Measurements from ENCODE around the gene RUFY1.
A peak's percentile ranks its signal among the peaks of the same experiment; 100 is the strongest.
"Not testable (repeated sequence)": the region's sequence is repeated elsewhere in the genome, so short reads cannot be mapped to it uniquely, and the experiment has no call there.

RUFY1 gene
- long read RNA-seq, transcript RUFY1-201 (18 exons, 2,646 nt): major isoform, 50 of 74 reads
- long read RNA-seq, partial matches to known transcripts: 8 of 74 reads
- long read RNA-seq, other reads (novel, unspliced or antisense): 15 of 74 reads

GRCh38 chr5:179550511-179551342, at the start of gene RUFY1:
Gene RUFY1, plus strand, starts transcription at chr5:179550554. Its CDS starts 16 bp downstream, at chr5:179550570.
- peak; percentile 67 for TF ChIP-seq POLR2AphosphoS5 (IDR thresholded peaks at IDR 0.05; ENCODE audit: low read depth)
- TF ChIP-seq GABPA (IDR thresholded peaks at IDR 0.05; ENCODE audit: low read depth): no peak
- TF ChIP-seq REST (IDR thresholded peaks at IDR 0.05; ENCODE audit: insufficient replicate concordance, low read depth): peak; percentile 56
- peak; percentile 50; the same call in 1 of the 2 replicates for TF ChIP-seq SPI1 (IDR thresholded peaks at IDR 0.05; ENCODE audit: borderline replicate concordance, low read depth)
- DNase-seq (ENCODE audit: low read depth in 1 of 2, low spot score in 1 of 2): peak; percentile 65 to 80
- no peaks in the 10 kb centered on the region for H3K27me3 ChIP-seq (ENCODE audit: insufficient read depth, poor library complexity, severe bottlenecking)
- H3K27ac ChIP-seq (replicated peaks): peak within 1 kb of the TSS; percentile 96
- H3K4me3 ChIP-seq (replicated peaks; ENCODE audit: insufficient read depth, low read length): peak within 1 kb of the TSS; percentile 65

GRCh38 chr5:179501997-179502396, 48.4 kb upstream of the RUFY1 start:
- H3K4me3 ChIP-seq (replicated peaks; ENCODE audit: insufficient read depth, low read length); H3K27ac ChIP-seq (replicated peaks); DNase-seq (ENCODE audit: low read depth in 1 of 2, low spot score in 1 of 2); H3K27me3 ChIP-seq (ENCODE audit: insufficient read depth, poor library complexity, severe bottlenecking): not testable (repeated sequence)

- H3K27ac ChIP-seq (replicated peaks); H3K27me3 ChIP-seq (ENCODE audit: insufficient read depth, poor library complexity, severe bottlenecking); DNase-seq (ENCODE audit: low read depth in 1 of 2, low spot score in 1 of 2); H3K4me3 ChIP-seq (replicated peaks; ENCODE audit: insufficient read depth, low read length): not testable (repeated sequence)
Observed at GRCh38 chr5:179502420-179502819, 47.9 kb upstream of the RUFY1 start.

GRCh38 chr5:179504191-179504590, 46.2 kb upstream of the RUFY1 start:
- Histone ChIP-seq H3K27ac (replicated peaks) (no peak overlapping the region), H3K4me3 (replicated peaks; ENCODE audit: insufficient read depth, low read length) (no peak overlapping the region), H3K27me3 (ENCODE audit: insufficient read depth, poor library complexity, severe bottlenecking) (no peaks in the 10 kb centered on the region)
- DNase-seq (ENCODE audit: low read depth in 1 of 2, low spot score in 1 of 2): no peak
- no peak for TF ChIP-seq REST (IDR thresholded peaks at IDR 0.05; ENCODE audit: insufficient replicate concordance, low read depth)
- no peak for TF ChIP-seq SPI1 (IDR thresholded peaks at IDR 0.05; ENCODE audit: borderline replicate concordance, low read depth)
- no peak for TF ChIP-seq CTCF (IDR thresholded peaks at IDR 0.05; ENCODE audit: insufficient read depth, low read length)
- TF ChIP-seq POLR2AphosphoS5 (IDR thresholded peaks at IDR 0.05; ENCODE audit: low read depth): no peak
- TF ChIP-seq GABPA (IDR thresholded peaks at IDR 0.05; ENCODE audit: low read depth): no peak

- Histone ChIP-seq H3K4me3 (replicated peaks; ENCODE audit: insufficient read depth, low read length) (no peak overlapping the region), H3K27me3 (ENCODE audit: insufficient read depth, poor library complexity, severe bottlenecking) (no peaks in the 10 kb centered on the region), H3K27ac (replicated peaks) (no peak overlapping the region)
- TF ChIP-seq SPI1 (IDR thresholded peaks at IDR 0.05; ENCODE audit: borderline replicate concordance, low read depth): no peak
- DNase-seq (ENCODE audit: low read depth in 1 of 2, low spot score in 1 of 2): no peak
Observed at GRCh38 chr5:179504600-179505396, 45.6 kb upstream of the RUFY1 start.

Measured in HL-60 (cell line).